Body of pancreas (tissue), 4 donors: ENCODE data around the gene CDC42BPA.

ENCODE experiments used
- POLR2A ChIP-seq, 3 donors: fragments of 450-650 bp; IDR thresholded peaks; one replicate each; pipeline ENCODE4 v1.6.1; 2016; ENCODE audit warnings: antibody characterized with exemption in 3 of 3, mild to moderate bottlenecking in 2 of 3
- TF ChIP-seq, protein P1 (sequence below), 7 experiments: fragments of 450-650 bp in 4 of 7; fragments of 200-600 bp in 3 of 7; sonication (generic) in 3 of 7; IDR thresholded peaks; one replicate each; pipeline ENCODE4 v1.5.1; 2016 to 2019; ENCODE audit warnings: antibody characterized with exemption in 7 of 7

DNA sequence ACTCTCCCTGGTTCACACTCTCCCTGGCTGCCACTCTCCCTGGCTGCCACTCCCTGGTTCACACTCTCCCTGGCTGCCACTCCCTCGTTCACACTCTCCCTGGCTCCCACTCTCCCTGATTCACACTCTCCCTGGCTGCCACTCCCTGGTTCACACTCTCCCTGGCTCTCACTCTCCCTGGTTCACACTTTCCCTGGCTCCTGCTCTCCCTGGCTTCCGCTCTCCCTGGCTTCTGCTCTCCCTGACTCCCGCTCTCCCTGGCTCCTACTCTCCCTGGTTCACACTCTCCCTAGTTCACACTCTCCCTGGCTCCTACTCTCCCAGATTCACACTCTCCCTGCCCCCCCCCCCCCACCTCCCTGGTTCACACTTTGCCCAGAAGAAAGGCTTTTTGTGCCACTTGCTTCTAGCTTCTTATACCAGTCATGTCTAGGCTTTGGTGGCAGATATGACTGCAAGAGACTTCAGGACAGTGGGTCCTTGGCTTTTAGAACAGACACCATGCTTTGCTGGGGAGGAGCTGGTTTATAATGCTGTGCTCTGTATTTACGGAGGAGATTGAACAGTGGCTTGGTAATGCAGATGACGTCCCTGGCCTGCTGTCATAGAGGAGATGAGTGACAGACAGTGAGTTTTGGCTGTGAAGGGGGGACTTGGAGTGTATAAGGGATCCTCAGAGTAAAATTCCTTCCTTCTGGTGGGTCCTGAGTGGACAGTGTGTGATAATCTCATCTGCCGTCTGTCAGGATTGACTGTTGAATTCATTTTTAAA, 361.2 kb downstream of the CDC42BPA start:
- TF ChIP-seq, protein P1, sequence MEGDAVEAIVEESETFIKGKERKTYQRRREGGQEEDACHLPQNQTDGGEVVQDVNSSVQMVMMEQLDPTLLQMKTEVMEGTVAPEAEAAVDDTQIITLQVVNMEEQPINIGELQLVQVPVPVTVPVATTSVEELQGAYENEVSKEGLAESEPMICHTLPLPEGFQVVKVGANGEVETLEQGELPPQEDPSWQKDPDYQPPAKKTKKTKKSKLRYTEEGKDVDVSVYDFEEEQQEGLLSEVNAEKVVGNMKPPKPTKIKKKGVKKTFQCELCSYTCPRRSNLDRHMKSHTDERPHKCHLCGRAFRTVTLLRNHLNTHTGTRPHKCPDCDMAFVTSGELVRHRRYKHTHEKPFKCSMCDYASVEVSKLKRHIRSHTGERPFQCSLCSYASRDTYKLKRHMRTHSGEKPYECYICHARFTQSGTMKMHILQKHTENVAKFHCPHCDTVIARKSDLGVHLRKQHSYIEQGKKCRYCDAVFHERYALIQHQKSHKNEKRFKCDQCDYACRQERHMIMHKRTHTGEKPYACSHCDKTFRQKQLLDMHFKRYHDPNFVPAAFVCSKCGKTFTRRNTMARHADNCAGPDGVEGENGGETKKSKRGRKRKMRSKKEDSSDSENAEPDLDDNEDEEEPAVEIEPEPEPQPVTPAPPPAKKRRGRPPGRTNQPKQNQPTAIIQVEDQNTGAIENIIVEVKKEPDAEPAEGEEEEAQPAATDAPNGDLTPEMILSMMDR (IDR thresholded peaks at IDR 0.05), result no peak
- TF ChIP-seq POLR2A (IDR thresholded peaks at IDR 0.05), result no peak
